ENCODE data around the gene SRSF10.

The SRSF10 gene

DNA sequence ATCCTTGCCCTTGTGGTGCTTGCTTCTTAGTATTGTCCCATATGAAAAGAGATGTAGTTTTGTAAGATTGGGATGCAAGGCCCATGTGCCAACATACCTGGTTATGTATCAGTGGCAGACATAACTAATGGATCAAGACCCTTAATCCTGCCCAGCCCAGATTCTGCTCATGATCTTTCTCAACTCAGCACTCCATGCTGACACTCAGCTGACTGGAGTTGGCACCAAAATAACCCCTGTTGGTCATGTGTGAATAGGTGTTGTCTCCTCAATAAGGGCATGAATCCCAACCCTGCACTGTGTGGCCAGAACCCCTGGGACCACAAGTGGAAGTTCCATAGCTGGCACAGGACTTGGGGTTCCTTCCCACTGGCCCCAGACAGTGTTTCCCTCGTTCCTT is 53.0 kb downstream of the SRSF10 start:
- H3K27me3 ChIP-seq (ENCODE audit: insufficient read depth, poor library complexity, severe bottlenecking) = no peaks in the 10 kb centered on the region
- DNase-seq (ENCODE audit: low read depth in 1 of 2, low spot score in 1 of 2) = no peak
- no peak overlapping the region for H3K4me3 ChIP-seq (replicated peaks; ENCODE audit: insufficient read depth, low read length)
- H3K27ac ChIP-seq (replicated peaks) = no peak overlapping the region
- TF ChIP-seq POLR2AphosphoS5 (IDR thresholded peaks at IDR 0.05; ENCODE audit: low read depth) (no peak), SPI1 (IDR thresholded peaks at IDR 0.05; ENCODE audit: borderline replicate concordance, low read depth) (no peak), GABPA (IDR thresholded peaks at IDR 0.05; ENCODE audit: low read depth) (no peak)
- TF ChIP-seq, protein P1, sequence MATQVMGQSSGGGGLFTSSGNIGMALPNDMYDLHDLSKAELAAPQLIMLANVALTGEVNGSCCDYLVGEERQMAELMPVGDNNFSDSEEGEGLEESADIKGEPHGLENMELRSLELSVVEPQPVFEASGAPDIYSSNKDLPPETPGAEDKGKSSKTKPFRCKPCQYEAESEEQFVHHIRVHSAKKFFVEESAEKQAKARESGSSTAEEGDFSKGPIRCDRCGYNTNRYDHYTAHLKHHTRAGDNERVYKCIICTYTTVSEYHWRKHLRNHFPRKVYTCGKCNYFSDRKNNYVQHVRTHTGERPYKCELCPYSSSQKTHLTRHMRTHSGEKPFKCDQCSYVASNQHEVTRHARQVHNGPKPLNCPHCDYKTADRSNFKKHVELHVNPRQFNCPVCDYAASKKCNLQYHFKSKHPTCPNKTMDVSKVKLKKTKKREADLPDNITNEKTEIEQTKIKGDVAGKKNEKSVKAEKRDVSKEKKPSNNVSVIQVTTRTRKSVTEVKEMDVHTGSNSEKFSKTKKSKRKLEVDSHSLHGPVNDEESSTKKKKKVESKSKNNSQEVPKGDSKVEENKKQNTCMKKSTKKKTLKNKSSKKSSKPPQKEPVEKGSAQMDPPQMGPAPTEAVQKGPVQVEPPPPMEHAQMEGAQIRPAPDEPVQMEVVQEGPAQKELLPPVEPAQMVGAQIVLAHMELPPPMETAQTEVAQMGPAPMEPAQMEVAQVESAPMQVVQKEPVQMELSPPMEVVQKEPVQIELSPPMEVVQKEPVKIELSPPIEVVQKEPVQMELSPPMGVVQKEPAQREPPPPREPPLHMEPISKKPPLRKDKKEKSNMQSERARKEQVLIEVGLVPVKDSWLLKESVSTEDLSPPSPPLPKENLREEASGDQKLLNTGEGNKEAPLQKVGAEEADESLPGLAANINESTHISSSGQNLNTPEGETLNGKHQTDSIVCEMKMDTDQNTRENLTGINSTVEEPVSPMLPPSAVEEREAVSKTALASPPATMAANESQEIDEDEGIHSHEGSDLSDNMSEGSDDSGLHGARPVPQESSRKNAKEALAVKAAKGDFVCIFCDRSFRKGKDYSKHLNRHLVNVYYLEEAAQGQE (IDR thresholded peaks at IDR 0.05; ENCODE audit: insufficient replicate concordance, low read depth) = no peak
- TF ChIP-seq, protein P2, sequence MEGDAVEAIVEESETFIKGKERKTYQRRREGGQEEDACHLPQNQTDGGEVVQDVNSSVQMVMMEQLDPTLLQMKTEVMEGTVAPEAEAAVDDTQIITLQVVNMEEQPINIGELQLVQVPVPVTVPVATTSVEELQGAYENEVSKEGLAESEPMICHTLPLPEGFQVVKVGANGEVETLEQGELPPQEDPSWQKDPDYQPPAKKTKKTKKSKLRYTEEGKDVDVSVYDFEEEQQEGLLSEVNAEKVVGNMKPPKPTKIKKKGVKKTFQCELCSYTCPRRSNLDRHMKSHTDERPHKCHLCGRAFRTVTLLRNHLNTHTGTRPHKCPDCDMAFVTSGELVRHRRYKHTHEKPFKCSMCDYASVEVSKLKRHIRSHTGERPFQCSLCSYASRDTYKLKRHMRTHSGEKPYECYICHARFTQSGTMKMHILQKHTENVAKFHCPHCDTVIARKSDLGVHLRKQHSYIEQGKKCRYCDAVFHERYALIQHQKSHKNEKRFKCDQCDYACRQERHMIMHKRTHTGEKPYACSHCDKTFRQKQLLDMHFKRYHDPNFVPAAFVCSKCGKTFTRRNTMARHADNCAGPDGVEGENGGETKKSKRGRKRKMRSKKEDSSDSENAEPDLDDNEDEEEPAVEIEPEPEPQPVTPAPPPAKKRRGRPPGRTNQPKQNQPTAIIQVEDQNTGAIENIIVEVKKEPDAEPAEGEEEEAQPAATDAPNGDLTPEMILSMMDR (IDR thresholded peaks at IDR 0.05; ENCODE audit: insufficient read depth, low read length) = no peak

DNA sequence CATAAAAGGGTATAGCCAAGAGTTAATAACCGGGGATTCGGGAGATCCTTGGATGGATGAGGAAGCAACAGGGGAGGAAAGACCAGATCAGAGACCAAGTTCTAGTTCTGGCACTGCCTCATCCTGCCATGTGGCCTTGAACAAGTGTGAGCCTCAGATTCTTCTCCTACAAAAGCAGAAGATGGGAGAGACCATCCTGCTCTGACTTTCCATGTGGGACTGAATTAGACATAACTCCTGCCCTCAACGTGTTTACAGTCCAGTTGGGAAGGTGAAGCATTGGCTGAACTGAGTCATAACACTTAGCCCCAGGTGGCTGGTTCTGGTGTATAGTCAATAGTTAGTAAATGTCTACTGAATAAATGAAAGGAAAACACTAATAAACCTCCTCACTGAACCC is 54.8 kb downstream of the SRSF10 start:
- Histone ChIP-seq H3K27ac (replicated peaks) (no peak overlapping the region), H3K27me3 (ENCODE audit: insufficient read depth, poor library complexity, severe bottlenecking) (no peaks in the 10 kb centered on the region), H3K4me3 (replicated peaks; ENCODE audit: insufficient read depth, low read length) (no peak overlapping the region)
- no peak for DNase-seq (ENCODE audit: low read depth in 1 of 2, low spot score in 1 of 2)
- TF ChIP-seq POLR2AphosphoS5 (IDR thresholded peaks at IDR 0.05; ENCODE audit: low read depth) = no peak

DNA sequence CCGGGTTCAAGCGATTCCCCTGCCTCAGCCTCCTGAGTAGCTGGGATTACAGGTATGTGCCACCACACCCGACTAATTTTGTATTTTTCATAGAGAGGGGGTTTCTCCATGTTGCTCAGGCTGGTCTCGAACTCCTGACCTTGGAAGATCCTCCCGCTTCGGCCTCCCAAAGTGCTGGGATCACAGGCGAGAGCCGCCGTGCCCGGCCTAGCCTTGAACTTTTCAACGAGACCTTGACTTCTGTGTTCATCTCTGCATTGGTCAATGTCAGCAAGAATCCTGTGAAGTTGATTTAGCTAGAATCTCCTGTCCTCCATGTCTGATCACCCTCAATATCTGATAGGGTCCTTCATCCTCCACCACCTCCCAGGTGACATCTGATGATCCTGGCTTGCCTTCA is 55.5 kb downstream of the SRSF10 start:
- H3K27ac ChIP-seq (replicated peaks) = no peak overlapping the region
- TF ChIP-seq, protein P1 (IDR thresholded peaks at IDR 0.05; ENCODE audit: insufficient replicate concordance, low read depth) = no peak
- TF ChIP-seq SPI1 (IDR thresholded peaks at IDR 0.05; ENCODE audit: borderline replicate concordance, low read depth) (no peak), GABPA (IDR thresholded peaks at IDR 0.05; ENCODE audit: low read depth) (no peak), POLR2AphosphoS5 (IDR thresholded peaks at IDR 0.05; ENCODE audit: low read depth) (no peak)
- TF ChIP-seq, protein P2 (IDR thresholded peaks at IDR 0.05; ENCODE audit: insufficient read depth, low read length) = no peak

DNA sequence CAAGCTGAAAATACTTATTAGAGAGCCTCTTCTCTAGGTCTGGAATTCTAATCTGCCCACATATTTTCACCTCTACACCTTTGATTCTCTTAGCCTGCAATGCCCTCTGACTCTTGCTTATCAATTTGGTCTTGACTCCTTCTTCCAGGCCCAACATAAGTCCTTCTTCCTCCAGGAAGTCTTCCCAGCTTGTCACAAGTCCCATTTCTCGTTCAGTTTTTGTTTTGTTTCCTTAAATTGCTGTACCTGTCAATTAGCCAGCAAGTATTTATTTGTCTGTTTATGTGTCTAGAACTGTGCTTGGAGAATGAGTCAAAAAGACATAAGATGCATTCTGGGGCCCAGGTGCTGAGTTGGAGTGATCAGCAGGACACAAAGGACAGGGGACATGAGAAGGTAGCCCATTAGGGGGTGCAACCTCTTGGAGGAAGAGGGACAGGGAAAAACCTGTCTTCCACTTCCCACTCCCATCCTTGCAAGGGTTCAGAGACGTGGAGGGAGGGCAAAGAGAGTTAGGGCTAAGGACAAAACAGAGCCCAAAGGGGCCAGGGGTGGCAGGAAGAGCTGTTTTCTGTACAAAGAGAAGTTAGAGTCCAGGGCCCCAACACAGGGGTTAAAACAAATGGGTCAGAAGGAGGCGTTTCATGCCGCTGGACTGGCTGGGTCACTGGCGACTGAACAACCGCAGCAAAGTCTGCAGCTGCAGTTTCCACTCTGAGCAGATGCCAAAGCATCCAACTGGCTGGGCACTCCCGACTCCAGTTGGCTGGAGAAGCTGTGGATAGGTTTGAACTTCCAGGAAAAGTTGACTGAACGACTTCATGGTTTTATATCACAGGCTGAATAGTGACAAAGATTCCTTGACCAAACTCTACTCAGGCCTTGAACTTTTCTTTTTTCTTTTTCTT is 56.3 kb downstream of the SRSF10 start:
- Histone ChIP-seq H3K4me3 (replicated peaks; ENCODE audit: insufficient read depth, low read length) (no peak overlapping the region), H3K27me3 (ENCODE audit: insufficient read depth, poor library complexity, severe bottlenecking) (no peaks in the 10 kb centered on the region), H3K27ac (replicated peaks) (no peak overlapping the region)
- TF ChIP-seq, protein P1 (IDR thresholded peaks at IDR 0.05; ENCODE audit: insufficient replicate concordance, low read depth) = no peak
- no peak for TF ChIP-seq SPI1 (IDR thresholded peaks at IDR 0.05; ENCODE audit: borderline replicate concordance, low read depth)
- TF ChIP-seq, protein P2 (IDR thresholded peaks at IDR 0.05; ENCODE audit: insufficient read depth, low read length) = no peak
- no peak for TF ChIP-seq POLR2AphosphoS5 (IDR thresholded peaks at IDR 0.05; ENCODE audit: low read depth)
- TF ChIP-seq GABPA (IDR thresholded peaks at IDR 0.05; ENCODE audit: low read depth) = no peak
- DNase-seq (ENCODE audit: low read depth in 1 of 2, low spot score in 1 of 2) = no peak

More for the DNA sequence above, 55.5 kb downstream of the SRSF10 start:
- H3K27me3 ChIP-seq (ENCODE audit: insufficient read depth, poor library complexity, severe bottlenecking) = no peaks in the 10 kb centered on the region
- no peak for DNase-seq (ENCODE audit: low read depth in 1 of 2, low spot score in 1 of 2)
- no peak overlapping the region for H3K4me3 ChIP-seq (replicated peaks; ENCODE audit: insufficient read depth, low read length)
